HUES6 (cell line): ENCODE data around the gene LMNA.

ENCODE experiments used
- H3K27ac ChIP-seq: 2 replicates; pipeline ENCODE4 v1.7.0; 2013; ENCODE audit warnings: low read depth, mild to moderate bottlenecking, low read length, inconsistent platforms
- H3K27me3 ChIP-seq: 2 replicates; pipeline ENCODE4 v1.6.1; 2013; ENCODE audit warnings: low read length; ENCODE audit not compliant: control insufficient read depth, insufficient read depth
- H3K36me3 ChIP-seq: 2 replicates; pipeline ENCODE4 v1.6.1; 2013; ENCODE audit warnings: low read length; ENCODE audit not compliant: control insufficient read depth, insufficient read depth
- H3K4me1 ChIP-seq: 2 replicates; pipeline ENCODE4 v1.6.1; 2013; ENCODE audit warnings: low read length; ENCODE audit not compliant: control insufficient read depth, insufficient read depth
- H3K4me3 ChIP-seq: 2 replicates; pipeline ENCODE4 v1.5.1; 2013; ENCODE audit warnings: low read depth, low read length
- H3K9ac ChIP-seq: one replicate; pipeline ENCODE4 v1.6.1; 2013; ENCODE audit warnings: mild to moderate bottlenecking, low read length
- H3K9me3 ChIP-seq: 2 replicates; pipeline ENCODE4 v1.6.1; 2013; ENCODE audit warnings: low read depth, low read length; ENCODE audit not compliant: control insufficient read depth, insufficient read depth

LMNA gene

GRCh38 chr1:156160000-156160742 is 45.7 kb downstream of the LMNA start:
- H3K36me3 ChIP-seq = no peaks in the 10 kb centered on the region
- H3K4me3 ChIP-seq = peak overlapping the region; percentile 63
- H3K9me3 ChIP-seq = no peaks in the 10 kb centered on the region
- H3K27ac ChIP-seq = no peak overlapping the region
- H3K27me3 ChIP-seq = no peaks in the 10 kb centered on the region
- H3K9ac ChIP-seq = peak overlapping the region; percentile 9
- H3K4me1 ChIP-seq = peaks cover 23% of the 10 kb centered on the region

GRCh38 chr1:156160743-156161171 is 46.2 kb downstream of the LMNA start:
- Histone ChIP-seq H3K9me3 (no peaks in the 10 kb centered on the region), H3K27ac (no peak overlapping the region), H3K4me3 (peak overlapping the region; percentile 63), H3K27me3 (no peaks in the 10 kb centered on the region), H3K4me1 (peaks cover 20% of the 10 kb centered on the region), H3K9ac (peak overlapping the region; percentile 9), H3K36me3 (no peaks in the 10 kb centered on the region)

GRCh38 chr1:156162430-156163037 is 48.0 kb downstream of the LMNA start:
- peaks cover 16% of the 10 kb centered on the region for H3K4me1 ChIP-seq
- H3K4me3 ChIP-seq = no peak overlapping the region
- H3K36me3 ChIP-seq = peaks cover under 1% of the 10 kb centered on the region; the same call in 1 of the 2 replicates
- no peak overlapping the region for H3K27ac ChIP-seq
- no peak overlapping the region for H3K9ac ChIP-seq
- H3K27me3 ChIP-seq = no peaks in the 10 kb centered on the region
- no peaks in the 10 kb centered on the region for H3K9me3 ChIP-seq

GRCh38 chr1:156163712-156164111 is 49.2 kb downstream of the LMNA start:
- Histone ChIP-seq H3K36me3 (peaks cover 2% of the 10 kb centered on the region; the same call in 1 of the 2 replicates), H3K27ac (no peak overlapping the region), H3K9ac (no peak overlapping the region), H3K4me3 (no peak overlapping the region), H3K9me3 (no peaks in the 10 kb centered on the region), H3K27me3 (no peaks in the 10 kb centered on the region), H3K4me1 (peaks cover 17% of the 10 kb centered on the region)

GRCh38 chr1:156164125-156164831 is 49.8 kb downstream of the LMNA start:
- no peak overlapping the region for H3K4me3 ChIP-seq
- no peak overlapping the region for H3K27ac ChIP-seq

GRCh38 chr1:156165083-156165482 is 50.6 kb downstream of the LMNA start:
- Histone ChIP-seq H3K4me1 (peaks cover 19% of the 10 kb centered on the region), H3K27me3 (no peaks in the 10 kb centered on the region)

More at GRCh38 chr1:156164125-156164831, 49.8 kb downstream of the LMNA start:
- H3K27me3 ChIP-seq = no peaks in the 10 kb centered on the region
- no peak overlapping the region for H3K9ac ChIP-seq
- H3K4me1 ChIP-seq = peaks cover 21% of the 10 kb centered on the region
- H3K36me3 ChIP-seq = peaks cover 2% of the 10 kb centered on the region; the same call in 1 of the 2 replicates
- H3K9me3 ChIP-seq = no peaks in the 10 kb centered on the region

GRCh38 chr1:156167536-156167935 is 53.0 kb downstream of the LMNA start:
- H3K4me3 ChIP-seq = no peak overlapping the region
- no peak overlapping the region for H3K27ac ChIP-seq
- peaks cover 2% of the 10 kb centered on the region; the same call in 1 of the 2 replicates for H3K36me3 ChIP-seq
- H3K27me3 ChIP-seq = no peaks in the 10 kb centered on the region
- H3K9ac ChIP-seq = no peak overlapping the region
- peaks cover 7% of the 10 kb centered on the region for H3K4me1 ChIP-seq
- H3K9me3 ChIP-seq = no peaks in the 10 kb centered on the region

More at GRCh38 chr1:156165083-156165482, 50.6 kb downstream of the LMNA start:
- Histone ChIP-seq H3K27ac (no peak overlapping the region), H3K4me3 (no peak overlapping the region), H3K9me3 (no peaks in the 10 kb centered on the region), H3K36me3 (peaks cover 2% of the 10 kb centered on the region; the same call in 1 of the 2 replicates), H3K9ac (no peak overlapping the region)

- no peak overlapping the region for H3K4me3 ChIP-seq
Observed at GRCh38 chr1:156172696-156173470, 58.4 kb downstream of the LMNA start.

GRCh38 chr1:156176610-156177210 is 62.2 kb downstream of the LMNA start:
- H3K4me1 ChIP-seq = peaks cover 43% of the 10 kb centered on the region
- H3K27me3 ChIP-seq = no peaks in the 10 kb centered on the region
- H3K9me3 ChIP-seq = no peaks in the 10 kb centered on the region
- H3K36me3 ChIP-seq = 0 out of 2 replicates have a peak, but pooled peaks cover 3% of the 10 kb centered on the region
- no peak overlapping the region for H3K4me3 ChIP-seq
- 0 out of 2 replicates have a peak overlapping the region, but pooled peaks have one; percentile 26 for H3K27ac ChIP-seq
- H3K9ac ChIP-seq = no peak overlapping the region

More at GRCh38 chr1:156172696-156173470, 58.4 kb downstream of the LMNA start:
- H3K27ac ChIP-seq = no peak overlapping the region
- H3K9ac ChIP-seq = no peak overlapping the region
- H3K36me3 ChIP-seq = 0 out of 2 replicates have a peak, but pooled peaks cover 3% of the 10 kb centered on the region
- no peaks in the 10 kb centered on the region for H3K9me3 ChIP-seq
- H3K27me3 ChIP-seq = no peaks in the 10 kb centered on the region
- H3K4me1 ChIP-seq = peaks cover 22% of the 10 kb centered on the region
